MCF 10A (cell line): ENCODE results near the gene ULK3. TPM values are rescaled to one million over a fixed set of nuclear protein-coding genes. Genes with fewer than 3 reads are reported as not detected.

Experiments
- BruUV-seq: library from RNA; stranded (reverse); fragments of 400-500 nt; replicated peaks from 2 replicates; lab custom pipeline; 2021; lab: Mats Ljungman, UMichigan
- CTCF ChIA-PET: fragments of 300-600 bp; sonication (Branson Sonifier 250); formaldehyde crosslinking; extraction: SDS; loops from one replicate; lab custom pipeline; 2021; ENCODE audit warnings: antibody characterized with exemption, inconsistent platforms; lab: Yijun Ruan, JAX
- POLR2A ChIA-PET: fragments of 300-600, 350-650 bp; sonication (Branson Sonifier 250); formaldehyde crosslinking; extraction: SDS; loops from one replicate; lab custom pipeline; 2020; ENCODE audit warnings: antibody characterized with exemption, inconsistent platforms; lab: Yijun Ruan, JAX
- DNase-seq: peaks from one replicate; pipeline ENCODE4 v3.0.0-alpha.2; 2018; ENCODE audit not compliant: unreplicated experiment
- H3K27ac Mint-ChIP-seq: one replicate; pipeline ENCODE4 v1.8.0; 2022; ENCODE audit warnings: mild to moderate bottlenecking, low read depth, mixed read lengths; ENCODE audit not compliant: unreplicated experiment
- H3K27me3 Mint-ChIP-seq: one replicate; pipeline ENCODE4 v1.8.0; 2022; ENCODE audit warnings: mixed read lengths; ENCODE audit not compliant: insufficient read depth, unreplicated experiment
- H3K36me3 Mint-ChIP-seq: one replicate; pipeline ENCODE4 v1.8.0; 2022; ENCODE audit warnings: mild to moderate bottlenecking, moderate library complexity, mixed read lengths; ENCODE audit not compliant: insufficient read depth, unreplicated experiment
- H3K4me1 Mint-ChIP-seq: one replicate; pipeline ENCODE4 v1.8.0; 2022; ENCODE audit warnings: mixed read lengths; ENCODE audit not compliant: insufficient read depth, unreplicated experiment
- H3K4me3 Mint-ChIP-seq: one replicate; pipeline ENCODE4 v1.8.0; 2022; ENCODE audit warnings: mild to moderate bottlenecking, moderate library complexity, mixed read lengths; ENCODE audit not compliant: unreplicated experiment
- H3K9me3 Mint-ChIP-seq: one replicate; pipeline ENCODE4 v1.8.0; 2022; ENCODE audit warnings: mixed read lengths; ENCODE audit not compliant: unreplicated experiment
- intact Hi-C: fragments of 100-400 bp; cut with micrococcal nuclease; formaldehyde crosslinking; loops from 2 replicates; pipeline ENCODE4 v1.14.1; 2022
- total RNA-seq: library from RNA; stranded (reverse); gene quantifications from 2 replicates; pipeline ENCODE4 v1.2.3, GENCODE V29; 2022
- TF ChIP-seq, protein P1 (sequence below): fragments of 200-600 bp; IDR thresholded peaks from one replicate; pipeline ENCODE4 v1.8.0; 2022; ENCODE audit warnings: antibody characterized with exemption, mild to moderate bottlenecking; ENCODE audit not compliant: unreplicated experiment

The ULK3 gene
- total RNA-seq, 1 experiment from 2014 or later, result 27.6 TPM

DNA sequence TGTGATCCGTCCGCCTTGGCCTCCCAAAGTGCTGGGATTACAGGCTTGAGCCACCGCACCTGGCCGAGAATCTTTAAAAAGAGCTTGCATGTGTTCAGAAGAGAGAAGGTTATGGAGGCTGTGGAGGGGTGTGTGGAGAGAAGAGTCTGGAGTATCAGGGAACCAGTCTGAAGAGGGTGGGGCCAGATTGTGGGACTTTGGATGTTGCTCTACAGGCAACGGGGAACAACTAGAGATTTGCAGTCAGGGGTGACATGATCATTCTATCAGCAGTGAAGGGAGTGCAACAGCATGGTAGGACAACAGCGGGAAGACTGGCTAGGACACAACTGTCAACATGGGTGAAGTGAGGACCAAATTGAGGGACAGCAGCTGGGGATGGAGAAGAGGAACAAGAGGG is 21.3 kb upstream of the ULK3 start:
- H3K27ac Mint-ChIP-seq, result no peak overlapping the region
- intact Hi-C loops, result no loop called here
- H3K4me1 Mint-ChIP-seq, result peaks cover 26% of the 10 kb centered on the region
- H3K36me3 Mint-ChIP-seq, result peaks cover 9% of the 10 kb centered on the region
- ChIA-PET CTCF (interaction anchor here (0.7 to 0.8 kb wide), 2 partner anchors 36 to 337 kb away, joined by 3 read pairs; partner anchors contain the start of gene C15orf39), POLR2A (interaction anchor here (1.3 to 1.7 kb wide), 2 partner anchors 22 to 42 kb away, joined by 4 to 5 read pairs; partner anchors contain the start of gene FAM219B)
- H3K27me3 Mint-ChIP-seq, result no peaks in the 10 kb centered on the region
- H3K9me3 Mint-ChIP-seq, result no peaks in the 10 kb centered on the region
- BruUV-seq, result no TSS peak
- TF ChIP-seq, protein P1, sequence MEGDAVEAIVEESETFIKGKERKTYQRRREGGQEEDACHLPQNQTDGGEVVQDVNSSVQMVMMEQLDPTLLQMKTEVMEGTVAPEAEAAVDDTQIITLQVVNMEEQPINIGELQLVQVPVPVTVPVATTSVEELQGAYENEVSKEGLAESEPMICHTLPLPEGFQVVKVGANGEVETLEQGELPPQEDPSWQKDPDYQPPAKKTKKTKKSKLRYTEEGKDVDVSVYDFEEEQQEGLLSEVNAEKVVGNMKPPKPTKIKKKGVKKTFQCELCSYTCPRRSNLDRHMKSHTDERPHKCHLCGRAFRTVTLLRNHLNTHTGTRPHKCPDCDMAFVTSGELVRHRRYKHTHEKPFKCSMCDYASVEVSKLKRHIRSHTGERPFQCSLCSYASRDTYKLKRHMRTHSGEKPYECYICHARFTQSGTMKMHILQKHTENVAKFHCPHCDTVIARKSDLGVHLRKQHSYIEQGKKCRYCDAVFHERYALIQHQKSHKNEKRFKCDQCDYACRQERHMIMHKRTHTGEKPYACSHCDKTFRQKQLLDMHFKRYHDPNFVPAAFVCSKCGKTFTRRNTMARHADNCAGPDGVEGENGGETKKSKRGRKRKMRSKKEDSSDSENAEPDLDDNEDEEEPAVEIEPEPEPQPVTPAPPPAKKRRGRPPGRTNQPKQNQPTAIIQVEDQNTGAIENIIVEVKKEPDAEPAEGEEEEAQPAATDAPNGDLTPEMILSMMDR, result no peak
- DNase-seq, result no peak
- no peak overlapping the region for H3K4me3 Mint-ChIP-seq

DNA sequence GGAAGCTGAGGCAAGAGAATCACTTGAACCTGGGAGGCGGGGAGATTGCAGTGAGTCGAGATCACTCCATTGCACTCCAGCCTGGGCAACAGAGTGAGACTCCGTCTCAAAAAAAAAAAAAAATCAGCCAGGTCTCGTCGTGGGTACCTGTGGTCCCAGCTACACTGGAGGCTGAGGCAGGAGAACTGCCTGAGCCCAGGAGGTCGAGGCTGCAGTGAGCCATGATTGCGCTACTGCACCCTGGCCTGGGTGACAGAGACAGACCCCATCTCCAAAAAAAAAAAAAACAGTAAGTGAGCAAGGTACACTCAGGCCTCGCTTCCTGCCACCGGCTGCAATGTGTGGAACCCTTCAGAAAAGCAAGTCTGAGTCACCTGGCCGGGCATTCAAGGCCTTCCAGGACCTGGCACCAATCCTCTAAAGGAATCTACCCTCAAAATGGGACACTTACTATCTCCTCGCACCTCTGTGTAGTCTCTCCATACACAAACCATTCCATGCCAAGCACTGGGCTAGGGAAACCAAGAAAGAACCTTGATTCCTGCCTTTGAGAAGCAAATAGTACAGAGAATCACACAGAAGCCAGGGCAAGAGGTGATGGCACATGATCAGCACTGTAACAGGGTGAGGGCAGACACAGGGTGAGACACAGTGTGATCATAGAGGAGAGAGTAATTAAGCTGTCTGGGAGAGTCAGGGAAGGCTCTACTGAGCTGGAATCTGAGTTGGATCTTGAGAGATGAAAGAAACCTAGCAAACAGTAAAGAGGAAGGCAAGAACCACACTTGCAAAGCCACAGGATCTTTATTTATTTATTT is 20.5 kb upstream of the ULK3 start:
- Mint-ChIP-seq H3K27me3 (no peaks in the 10 kb centered on the region), H3K4me1 (peaks cover 25% of the 10 kb centered on the region)

DNA sequence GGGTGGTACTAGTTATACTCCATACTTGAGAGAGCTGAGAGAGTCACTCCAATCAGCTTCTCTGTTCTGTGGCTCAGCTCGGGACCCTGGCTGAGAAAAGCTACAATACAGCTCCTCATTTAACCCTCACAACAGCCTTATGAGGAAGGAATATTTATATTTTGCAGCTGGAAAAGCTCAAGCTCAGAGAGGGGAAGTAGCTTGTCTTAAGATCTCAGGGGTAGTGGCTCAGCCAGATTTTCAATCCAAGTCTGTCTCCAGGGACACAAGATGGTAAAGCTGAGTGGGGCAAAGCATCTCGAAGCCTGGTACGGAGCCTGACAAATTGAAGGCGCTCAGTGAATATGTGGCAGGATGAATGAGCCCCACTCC is 15.4 kb upstream of the ULK3 start:
- peaks cover under 1% of the 10 kb centered on the region for H3K4me1 Mint-ChIP-seq
- TF ChIP-seq, protein P1, result no peak
- intact Hi-C loops, result no loop called here
- BruUV-seq, result no TSS peak
- peaks cover 15% of the 10 kb centered on the region for H3K36me3 Mint-ChIP-seq
- no peak overlapping the region for H3K4me3 Mint-ChIP-seq
- ChIA-PET POLR2A (interaction anchor here (0.7 to 4.2 kb wide), 3 partner anchors 9 to 48 kb away, joined by 3 to 19 read pairs (median 3); partner anchors contain the start of gene FAM219B), CTCF (interaction anchor here (0.8 to 1.8 kb wide), 3 partner anchors 9 to 58 kb away, joined by 3 to 4 read pairs (median 3); no protein-coding TSS in a partner anchor)
- H3K27ac Mint-ChIP-seq, result no peak overlapping the region
- H3K27me3 Mint-ChIP-seq, result no peaks in the 10 kb centered on the region
- no peak for DNase-seq
- H3K9me3 Mint-ChIP-seq, result no peaks in the 10 kb centered on the region

More for the DNA sequence above, 20.5 kb upstream of the ULK3 start:
- no TSS peak for BruUV-seq
- Mint-ChIP-seq H3K4me3 (no peak overlapping the region), H3K27ac (peak overlapping the region; percentile 7), H3K36me3 (peaks cover 14% of the 10 kb centered on the region), H3K9me3 (no peaks in the 10 kb centered on the region)
- ChIA-PET CTCF (interaction anchor here (0.7 to 0.8 kb wide), 2 partner anchors 37 to 338 kb away, joined by 3 read pairs; partner anchors contain the start of gene C15orf39), POLR2A (interaction anchor here (1.3 to 1.7 kb wide), 2 partner anchors 21 to 43 kb away, joined by 4 to 5 read pairs; partner anchors contain the start of gene FAM219B)
- intact Hi-C loops, result no loop called here
- TF ChIP-seq, protein P1, result no peak
- DNase-seq, result peak; percentile 63

DNA sequence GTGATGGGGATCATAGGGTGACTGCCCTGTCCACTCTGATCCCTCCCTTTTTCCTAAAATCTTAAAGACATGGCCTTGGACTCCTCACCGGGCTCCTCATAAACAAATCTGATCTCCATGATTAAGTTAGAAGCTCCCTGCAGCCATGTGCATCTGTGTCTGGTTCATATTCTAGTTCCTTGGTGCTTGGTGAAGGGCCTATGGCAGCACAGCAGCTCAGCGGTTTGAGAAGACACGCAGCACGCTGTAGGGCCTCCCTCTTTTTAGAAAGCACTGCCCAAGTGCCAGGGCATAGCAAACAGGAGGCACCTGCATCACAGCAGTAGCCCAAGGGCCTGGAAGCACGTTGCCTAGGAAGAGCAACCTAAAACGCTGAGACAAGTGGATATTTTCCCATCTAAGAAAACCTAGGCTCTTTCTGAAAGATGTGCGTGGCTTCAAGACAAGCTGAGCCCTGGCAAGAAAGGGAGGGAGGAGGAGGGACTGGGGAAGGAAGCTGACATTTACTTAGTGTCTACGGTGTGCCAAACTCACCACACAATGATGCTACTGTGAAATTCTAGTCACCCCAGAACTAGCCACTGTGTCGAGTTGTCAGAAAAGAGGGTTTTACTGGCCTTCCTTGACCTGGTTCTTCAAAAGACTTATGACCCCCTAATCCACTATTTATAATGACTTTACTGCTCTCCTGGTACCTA is 14.9 kb upstream of the ULK3 start:
- no peaks in the 10 kb centered on the region for H3K4me1 Mint-ChIP-seq

More for the DNA sequence above, 14.9 kb upstream of the ULK3 start:
- Mint-ChIP-seq H3K27me3 (no peaks in the 10 kb centered on the region), H3K27ac (no peak overlapping the region), H3K9me3 (no peaks in the 10 kb centered on the region), H3K4me3 (no peak overlapping the region), H3K36me3 (peaks cover 18% of the 10 kb centered on the region)
- no TSS peak for BruUV-seq
- TF ChIP-seq, protein P1, result no peak
- no peak for DNase-seq
- CTCF ChIA-PET, result interaction anchor here (0.8 to 1.8 kb wide), 2 partner anchors 9 to 58 kb away, joined by 3 to 4 read pairs; no protein-coding TSS in a partner anchor
- POLR2A ChIA-PET, result interaction anchor here (0.7 to 4.2 kb wide), 3 partner anchors 9 to 49 kb away, joined by 3 to 19 read pairs (median 3); partner anchors contain the start of gene FAM219B
- intact Hi-C loops, result no loop called here
